Measurements from ENCODE around the gene ALDOA. TPM values are rescaled to one million over a fixed set of nuclear protein-coding genes. Genes with fewer than 3 reads are reported as not detected.
"Not testable (repeated sequence)": the region's sequence is repeated elsewhere in the genome, so short reads cannot be mapped to it uniquely, and the experiment has no call there.

The ALDOA gene
- total RNA-seq, 2 donors from 2014 or later: 306 to 384 TPM

GRCh38 chr16:30033270-30033669 lies 32.3 kb upstream of the ALDOA start:
- Histone ChIP-seq H3K4me3 (no peak overlapping the region), H3K9me3 (no peaks in the 10 kb centered on the region), H3K36me3 (replicated peaks in 1 of 2; ENCODE audit: insufficient read depth in 1 of 2, low read depth in 2 of 2) (no peaks in the 10 kb centered on the region), H3K27me3 (peaks cover 0 to 21% of the 10 kb centered on the region in 2 donors), H3K4me1 (peaks cover 8% of the 10 kb centered on the region), H3K27ac (no peak overlapping the region)
- TF ChIP-seq, protein P1, sequence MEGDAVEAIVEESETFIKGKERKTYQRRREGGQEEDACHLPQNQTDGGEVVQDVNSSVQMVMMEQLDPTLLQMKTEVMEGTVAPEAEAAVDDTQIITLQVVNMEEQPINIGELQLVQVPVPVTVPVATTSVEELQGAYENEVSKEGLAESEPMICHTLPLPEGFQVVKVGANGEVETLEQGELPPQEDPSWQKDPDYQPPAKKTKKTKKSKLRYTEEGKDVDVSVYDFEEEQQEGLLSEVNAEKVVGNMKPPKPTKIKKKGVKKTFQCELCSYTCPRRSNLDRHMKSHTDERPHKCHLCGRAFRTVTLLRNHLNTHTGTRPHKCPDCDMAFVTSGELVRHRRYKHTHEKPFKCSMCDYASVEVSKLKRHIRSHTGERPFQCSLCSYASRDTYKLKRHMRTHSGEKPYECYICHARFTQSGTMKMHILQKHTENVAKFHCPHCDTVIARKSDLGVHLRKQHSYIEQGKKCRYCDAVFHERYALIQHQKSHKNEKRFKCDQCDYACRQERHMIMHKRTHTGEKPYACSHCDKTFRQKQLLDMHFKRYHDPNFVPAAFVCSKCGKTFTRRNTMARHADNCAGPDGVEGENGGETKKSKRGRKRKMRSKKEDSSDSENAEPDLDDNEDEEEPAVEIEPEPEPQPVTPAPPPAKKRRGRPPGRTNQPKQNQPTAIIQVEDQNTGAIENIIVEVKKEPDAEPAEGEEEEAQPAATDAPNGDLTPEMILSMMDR (IDR thresholded peaks at IDR 0.05): no peak
- TF ChIP-seq POLR2A (IDR thresholded peaks at IDR 0.05): no peak
- intact Hi-C loops (cut with DNase I): no loop called here
- 65 to 69% methylated on average over 7 of the region's 7 CpGs for WGBS, 2 donors
- ATAC-seq (no peak), DNase-seq (no peak)

DNA sequence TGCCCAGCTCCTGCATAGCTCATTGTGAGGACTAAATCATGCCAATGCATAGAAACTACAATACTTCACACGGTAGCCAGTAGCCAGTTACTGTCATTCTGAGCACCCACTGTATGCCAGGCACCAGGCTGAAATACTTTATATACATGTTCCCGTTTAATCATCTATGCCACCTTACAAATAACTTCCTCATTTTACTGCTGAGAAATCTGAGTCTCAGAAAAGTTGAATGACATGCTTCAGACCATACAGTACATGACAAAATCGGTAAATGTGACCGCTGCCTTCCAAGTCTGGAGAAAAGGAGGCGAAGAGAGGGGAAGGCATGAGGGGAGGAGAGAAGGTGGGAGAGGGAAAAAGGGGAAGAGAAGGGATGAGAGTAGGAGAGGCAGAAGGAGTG lies 25.3 kb upstream of the ALDOA start:
- Histone ChIP-seq H3K9me3 (no peaks in the 10 kb centered on the region), H3K36me3 (replicated peaks in 1 of 2; ENCODE audit: insufficient read depth in 1 of 2, low read depth in 2 of 2) (no peaks in the 10 kb centered on the region), H3K4me1 (no peaks in the 10 kb centered on the region), H3K27me3 (no peaks in the 10 kb centered on the region), H3K4me3 (no peak overlapping the region), H3K27ac (no peak overlapping the region)
- whole genome bisulfite sequencing, 2 donors: 52 to 57% methylated on average over 5 of the region's 5 CpGs
- no peak for TF ChIP-seq POLR2A (IDR thresholded peaks at IDR 0.05)
- TF ChIP-seq, protein P1 (IDR thresholded peaks at IDR 0.05): no peak
- intact Hi-C loops (cut with DNase I): loop anchor here (10.0 kb wide), 1 partner anchor 585 kb away; no protein-coding TSS in a partner anchor
- DNase-seq: no peak
- ATAC-seq: no peak

DNA sequence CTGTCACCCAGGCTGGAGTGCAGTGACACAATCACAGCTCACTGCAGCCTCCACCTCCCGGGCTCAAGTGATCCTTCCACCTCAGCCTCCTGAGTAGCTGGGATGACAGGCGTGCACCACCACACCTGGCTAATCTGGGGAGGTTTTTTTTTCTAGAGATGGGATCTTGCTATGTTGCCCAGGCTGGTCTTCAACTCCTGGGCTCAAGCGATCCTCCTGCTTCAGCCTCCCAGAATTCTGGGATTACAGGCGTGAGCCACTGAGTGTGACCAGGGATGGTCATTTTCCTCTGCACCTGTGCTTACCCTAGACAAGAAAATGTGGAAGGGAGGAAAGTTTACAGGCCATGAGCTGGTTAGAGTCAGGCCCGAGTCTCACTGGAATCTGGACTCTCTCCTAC lies 24.9 kb upstream of the ALDOA start:
- H3K36me3 ChIP-seq (replicated peaks in 1 of 2; ENCODE audit: insufficient read depth in 1 of 2, low read depth in 2 of 2); H3K27me3 ChIP-seq; H3K4me1 ChIP-seq; ATAC-seq; H3K4me3 ChIP-seq; DNase-seq; H3K27ac ChIP-seq; H3K9me3 ChIP-seq: not testable (repeated sequence)
- WGBS, 2 donors: 64 to 74% methylated on average over 5 of the region's 5 CpGs
- intact Hi-C loops (cut with DNase I): loop anchor here (10.0 kb wide), 1 partner anchor 584 kb away; no protein-coding TSS in a partner anchor

- peak; percentile 55 for ATAC-seq
- H3K36me3 ChIP-seq (replicated peaks in 1 of 2; ENCODE audit: insufficient read depth in 1 of 2, low read depth in 2 of 2): no peaks in the 10 kb centered on the region
- no peak overlapping the region for H3K27ac ChIP-seq
- no peaks in the 10 kb centered on the region for H3K9me3 ChIP-seq
- no peak overlapping the region for H3K4me3 ChIP-seq
- TF ChIP-seq POLR2A (IDR thresholded peaks at IDR 0.05): no peak
- TF ChIP-seq, protein P1 (IDR thresholded peaks at IDR 0.05): peak in 6 of 7 experiments; percentile 38 to 66 (median 54)
- peak in 1 of 4 donors; percentile 13 for DNase-seq
- no peaks in the 10 kb centered on the region for H3K27me3 ChIP-seq
- intact Hi-C loops (cut with DNase I): loop anchor here (10.0 kb wide), 1 partner anchor 583 kb away; no protein-coding TSS in a partner anchor
- 8 to 12% methylated on average over 5 of the region's 5 CpGs for WGBS, 2 donors
- H3K4me1 ChIP-seq: no peaks in the 10 kb centered on the region
Observed at GRCh38 chr16:30041841-30042240, 23.7 kb upstream of the ALDOA start.

DNA sequence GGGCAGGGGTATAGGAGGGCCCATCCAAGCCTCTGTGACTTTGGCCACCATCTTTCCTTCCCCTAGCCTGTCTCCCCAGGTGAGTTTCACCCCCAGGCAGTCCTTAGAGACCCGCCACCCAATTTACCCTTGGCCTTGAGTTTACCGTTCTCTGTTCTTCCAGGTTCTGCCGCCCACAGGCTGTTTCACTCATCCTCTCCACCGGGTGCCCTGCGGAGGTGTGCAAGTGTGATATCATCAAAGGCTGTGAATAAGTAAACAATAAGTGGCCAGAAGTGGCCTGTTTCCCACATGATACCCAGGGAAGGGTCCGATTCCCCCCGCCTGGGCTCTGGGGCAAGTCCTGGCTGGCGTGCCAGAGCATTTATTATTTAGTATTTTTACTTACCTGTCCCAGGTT lies 19.4 kb upstream of the ALDOA start:
- ATAC-seq (no peak), DNase-seq (no peak)
- H3K27me3 ChIP-seq: no peaks in the 10 kb centered on the region
- H3K4me1 ChIP-seq: no peaks in the 10 kb centered on the region
- H3K27ac ChIP-seq: no peak overlapping the region
- no peak for TF ChIP-seq POLR2A (IDR thresholded peaks at IDR 0.05)
- TF ChIP-seq, protein P1 (IDR thresholded peaks at IDR 0.05): no peak
- H3K36me3 ChIP-seq (replicated peaks in 1 of 2; ENCODE audit: insufficient read depth in 1 of 2, low read depth in 2 of 2): no peaks in the 10 kb centered on the region
- intact Hi-C loops (cut with DNase I): loop anchor here (10.0 kb wide), 1 partner anchor 579 kb away; no protein-coding TSS in a partner anchor
- 46 to 47% methylated on average over 8 of the region's 8 CpGs for WGBS, 2 donors
- H3K9me3 ChIP-seq: no peaks in the 10 kb centered on the region
- no peak overlapping the region for H3K4me3 ChIP-seq
